ENCODE data around the gene CLIC6.

DNA sequence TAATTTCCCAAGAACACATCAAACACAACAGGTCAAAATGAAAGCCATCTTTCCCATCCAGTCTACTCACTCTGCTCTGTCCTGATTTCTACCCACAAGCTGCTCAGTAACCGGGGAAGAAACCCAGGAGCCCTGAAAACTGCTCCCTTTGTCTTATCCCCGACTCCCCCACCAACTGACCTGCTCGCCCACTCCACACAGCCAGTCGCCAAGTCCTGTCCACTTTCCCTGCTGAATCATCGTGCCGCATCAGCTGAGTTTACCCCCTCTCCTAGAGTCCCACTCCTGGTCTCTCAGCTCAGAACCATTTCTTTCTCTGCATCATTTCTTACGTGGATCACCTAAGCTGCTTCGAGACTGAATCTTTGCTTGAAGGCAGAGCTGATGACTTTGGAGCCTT, 42.7 kb upstream of the CLIC6 start:
- TF ChIP-seq, protein P1, sequence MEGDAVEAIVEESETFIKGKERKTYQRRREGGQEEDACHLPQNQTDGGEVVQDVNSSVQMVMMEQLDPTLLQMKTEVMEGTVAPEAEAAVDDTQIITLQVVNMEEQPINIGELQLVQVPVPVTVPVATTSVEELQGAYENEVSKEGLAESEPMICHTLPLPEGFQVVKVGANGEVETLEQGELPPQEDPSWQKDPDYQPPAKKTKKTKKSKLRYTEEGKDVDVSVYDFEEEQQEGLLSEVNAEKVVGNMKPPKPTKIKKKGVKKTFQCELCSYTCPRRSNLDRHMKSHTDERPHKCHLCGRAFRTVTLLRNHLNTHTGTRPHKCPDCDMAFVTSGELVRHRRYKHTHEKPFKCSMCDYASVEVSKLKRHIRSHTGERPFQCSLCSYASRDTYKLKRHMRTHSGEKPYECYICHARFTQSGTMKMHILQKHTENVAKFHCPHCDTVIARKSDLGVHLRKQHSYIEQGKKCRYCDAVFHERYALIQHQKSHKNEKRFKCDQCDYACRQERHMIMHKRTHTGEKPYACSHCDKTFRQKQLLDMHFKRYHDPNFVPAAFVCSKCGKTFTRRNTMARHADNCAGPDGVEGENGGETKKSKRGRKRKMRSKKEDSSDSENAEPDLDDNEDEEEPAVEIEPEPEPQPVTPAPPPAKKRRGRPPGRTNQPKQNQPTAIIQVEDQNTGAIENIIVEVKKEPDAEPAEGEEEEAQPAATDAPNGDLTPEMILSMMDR (conservative IDR thresholded peaks at IDR 0.05 in 1 of 2, IDR thresholded peaks at IDR 0.05 in 1 of 2; ENCODE audit: extremely low read depth in 1 of 2, insufficient read depth in 1 of 2, low read depth in 1 of 2, low read length in 2 of 2): no peak
- no peak for TF ChIP-seq EZH2 (IDR thresholded peaks at IDR 0.05; ENCODE audit: borderline replicate concordance, low read length)
